ENCODE measurements around the gene ZNF3.
A peak's percentile ranks its signal among the peaks of the same experiment; 100 is the strongest.
"Not testable (repeated sequence)": the region's sequence is repeated elsewhere in the genome, so short reads cannot be mapped to it uniquely, and the experiment has no call there.

The ZNF3 gene

GRCh38 chr7:100130608-100131453, 49.3 kb upstream of the ZNF3 start:
- TF ChIP-seq CSRNP3 (CRISPR knock-in tag; IDR thresholded peaks at IDR 0.05), result no peak
- no peak for TF ChIP-seq CREB5 (CRISPR knock-in tag; IDR thresholded peaks at IDR 0.05; ENCODE audit: low read depth)
- no peak for TF ChIP-seq SNAI2 (CRISPR knock-in tag; IDR thresholded peaks at IDR 0.05)
- no peak for TF ChIP-seq TOX (CRISPR knock-in tag; IDR thresholded peaks at IDR 0.05; ENCODE audit: borderline replicate concordance)
- TF ChIP-seq CSDC2 (CRISPR knock-in tag; IDR thresholded peaks at IDR 0.05), result no peak
- no peak for TF ChIP-seq PATZ1 (CRISPR knock-in tag; IDR thresholded peaks at IDR 0.05; ENCODE audit: borderline replicate concordance)
- TF ChIP-seq ZFP30 (CRISPR knock-in tag; IDR thresholded peaks at IDR 0.05), result no peak
- no peak for TF ChIP-seq ZFP3 (CRISPR knock-in tag; IDR thresholded peaks at IDR 0.05)
- no peak for TF ChIP-seq ZC3H10 (CRISPR knock-in tag; IDR thresholded peaks at IDR 0.05)
- no peak for TF ChIP-seq ZNF565 (CRISPR knock-in tag; conservative IDR thresholded peaks at IDR 0.05; ENCODE audit: low read depth)
- no peak for TF ChIP-seq ZNF70 (CRISPR knock-in tag; IDR thresholded peaks at IDR 0.05)
- no peak for TF ChIP-seq BACH2 (CRISPR knock-in tag; IDR thresholded peaks at IDR 0.05; ENCODE audit: borderline replicate concordance)
- TF ChIP-seq TCF4 (CRISPR knock-in tag; IDR thresholded peaks at IDR 0.05; ENCODE audit: borderline replicate concordance), result no peak
- no peak for TF ChIP-seq POU6F1 (CRISPR knock-in tag; IDR thresholded peaks at IDR 0.05; ENCODE audit: borderline replicate concordance, low read depth)
- no peak for TF ChIP-seq RARB (CRISPR knock-in tag; IDR thresholded peaks at IDR 0.05)
- no peak for TF ChIP-seq ISL1 (CRISPR knock-in tag; IDR thresholded peaks at IDR 0.05)
- peak; percentile 31 for ATAC-seq

GRCh38 chr7:100130220-100130607, 48.7 kb upstream of the ZNF3 start:
- not testable (repeated sequence) for ATAC-seq

GRCh38 chr7:100128637-100128963, 47.1 kb upstream of the ZNF3 start:
- no peak for ATAC-seq
- no peak for TF ChIP-seq OSR1 (CRISPR knock-in tag; IDR thresholded peaks at IDR 0.05)
- TF ChIP-seq ZC3H10 (CRISPR knock-in tag; IDR thresholded peaks at IDR 0.05), result no peak
- no peak for TF ChIP-seq GLIS3 (CRISPR knock-in tag; IDR thresholded peaks at IDR 0.05)
- no peak for TF ChIP-seq PATZ1 (CRISPR knock-in tag; IDR thresholded peaks at IDR 0.05; ENCODE audit: borderline replicate concordance)
- TF ChIP-seq CREB5 (CRISPR knock-in tag; IDR thresholded peaks at IDR 0.05; ENCODE audit: low read depth), result no peak

All from SK-N-SH treated with all-trans-retinoic acid at 6 μM for 48 hours (cell line).